ENCODE results near the gene ENPEP.
"Not testable (repeated sequence)": the region's sequence is repeated elsewhere in the genome, so short reads cannot be mapped to it uniquely, and the experiment has no call there.

ENPEP gene, protein sequence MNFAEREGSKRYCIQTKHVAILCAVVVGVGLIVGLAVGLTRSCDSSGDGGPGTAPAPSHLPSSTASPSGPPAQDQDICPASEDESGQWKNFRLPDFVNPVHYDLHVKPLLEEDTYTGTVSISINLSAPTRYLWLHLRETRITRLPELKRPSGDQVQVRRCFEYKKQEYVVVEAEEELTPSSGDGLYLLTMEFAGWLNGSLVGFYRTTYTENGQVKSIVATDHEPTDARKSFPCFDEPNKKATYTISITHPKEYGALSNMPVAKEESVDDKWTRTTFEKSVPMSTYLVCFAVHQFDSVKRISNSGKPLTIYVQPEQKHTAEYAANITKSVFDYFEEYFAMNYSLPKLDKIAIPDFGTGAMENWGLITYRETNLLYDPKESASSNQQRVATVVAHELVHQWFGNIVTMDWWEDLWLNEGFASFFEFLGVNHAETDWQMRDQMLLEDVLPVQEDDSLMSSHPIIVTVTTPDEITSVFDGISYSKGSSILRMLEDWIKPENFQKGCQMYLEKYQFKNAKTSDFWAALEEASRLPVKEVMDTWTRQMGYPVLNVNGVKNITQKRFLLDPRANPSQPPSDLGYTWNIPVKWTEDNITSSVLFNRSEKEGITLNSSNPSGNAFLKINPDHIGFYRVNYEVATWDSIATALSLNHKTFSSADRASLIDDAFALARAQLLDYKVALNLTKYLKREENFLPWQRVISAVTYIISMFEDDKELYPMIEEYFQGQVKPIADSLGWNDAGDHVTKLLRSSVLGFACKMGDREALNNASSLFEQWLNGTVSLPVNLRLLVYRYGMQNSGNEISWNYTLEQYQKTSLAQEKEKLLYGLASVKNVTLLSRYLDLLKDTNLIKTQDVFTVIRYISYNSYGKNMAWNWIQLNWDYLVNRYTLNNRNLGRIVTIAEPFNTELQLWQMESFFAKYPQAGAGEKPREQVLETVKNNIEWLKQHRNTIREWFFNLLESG

DNA sequence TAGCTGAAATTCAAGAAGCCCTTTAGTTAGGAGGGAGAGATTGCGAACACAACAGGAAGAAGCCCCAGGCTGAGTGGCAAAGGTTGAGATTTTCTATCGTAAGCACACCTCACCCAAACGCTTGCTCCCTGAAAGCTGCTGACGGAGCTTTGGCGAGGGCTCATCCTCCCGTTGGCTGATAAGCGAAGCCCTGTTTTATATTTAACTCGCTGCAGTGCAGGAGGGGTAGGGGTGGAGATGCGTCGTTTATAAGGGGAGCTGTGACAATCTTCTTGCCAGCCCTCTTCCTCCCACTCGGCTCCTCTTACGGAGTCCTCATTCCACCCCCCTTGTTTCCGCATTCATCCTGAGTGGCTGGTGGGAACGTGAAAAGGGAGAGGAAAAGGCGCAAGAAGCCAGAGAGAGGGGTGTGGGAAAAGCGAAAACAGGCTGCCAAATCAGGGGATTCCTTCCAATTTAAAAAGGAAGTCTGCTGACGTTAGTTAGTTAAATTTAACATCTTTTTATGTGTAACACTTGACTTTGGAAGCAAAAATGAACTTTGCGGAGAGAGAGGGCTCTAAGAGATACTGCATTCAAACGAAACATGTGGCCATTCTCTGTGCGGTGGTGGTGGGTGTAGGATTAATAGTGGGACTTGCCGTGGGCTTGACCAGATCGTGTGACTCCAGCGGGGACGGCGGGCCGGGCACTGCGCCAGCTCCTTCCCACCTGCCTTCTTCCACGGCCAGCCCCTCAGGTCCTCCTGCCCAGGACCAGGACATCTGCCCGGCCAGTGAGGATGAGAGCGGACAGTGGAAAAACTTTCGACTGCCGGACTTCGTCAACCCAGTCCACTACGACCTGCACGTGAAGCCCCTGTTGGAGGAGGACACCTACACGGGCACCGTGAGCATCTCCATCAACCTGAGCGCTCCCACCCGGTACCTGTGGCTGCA is at the start of gene ENPEP:
Gene ENPEP (plus strand): TSS at position 275 of the 938 bp plus-strand sequence. CDS start 260 bp downstream, at position 535.
- DNase-seq (ENCODE audit: extremely low read depth in 1 of 2, low read depth in 1 of 2) = no peak

GRCh38 chr4:110431805-110432204 is 44.1 kb upstream of the ENPEP start:
- DNase-seq (ENCODE audit: extremely low read depth in 1 of 2, low read depth in 1 of 2) = not testable (repeated sequence)

- not testable (repeated sequence) for DNase-seq (ENCODE audit: extremely low read depth in 1 of 2, low read depth in 1 of 2)
Observed at GRCh38 chr4:110437292-110437691, 38.7 kb upstream of the ENPEP start.

GRCh38 chr4:110439209-110439608 is 36.7 kb upstream of the ENPEP start:
- not testable (repeated sequence) for DNase-seq (ENCODE audit: extremely low read depth in 1 of 2, low read depth in 1 of 2)

DNA sequence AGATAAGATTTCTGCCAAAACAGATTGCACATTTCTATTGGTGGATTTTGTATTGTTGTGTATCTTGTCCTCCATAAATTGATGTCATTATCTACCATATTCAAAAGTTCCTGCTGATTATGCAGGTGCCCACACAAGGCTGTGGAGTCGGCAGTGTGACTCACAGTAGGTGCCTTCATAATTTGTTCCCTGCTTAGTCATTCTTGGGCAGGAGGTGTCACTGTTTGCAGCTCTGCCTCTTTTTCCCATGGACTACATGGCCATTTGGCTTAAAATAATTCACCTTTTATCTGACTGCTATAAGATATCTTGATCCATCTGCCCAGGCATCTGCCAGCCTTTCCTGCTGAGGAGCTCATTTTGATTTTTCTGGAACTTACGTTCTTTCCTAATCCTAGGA is 33.6 kb upstream of the ENPEP start:
- no peak for DNase-seq (ENCODE audit: extremely low read depth in 1 of 2, low read depth in 1 of 2)

DNA sequence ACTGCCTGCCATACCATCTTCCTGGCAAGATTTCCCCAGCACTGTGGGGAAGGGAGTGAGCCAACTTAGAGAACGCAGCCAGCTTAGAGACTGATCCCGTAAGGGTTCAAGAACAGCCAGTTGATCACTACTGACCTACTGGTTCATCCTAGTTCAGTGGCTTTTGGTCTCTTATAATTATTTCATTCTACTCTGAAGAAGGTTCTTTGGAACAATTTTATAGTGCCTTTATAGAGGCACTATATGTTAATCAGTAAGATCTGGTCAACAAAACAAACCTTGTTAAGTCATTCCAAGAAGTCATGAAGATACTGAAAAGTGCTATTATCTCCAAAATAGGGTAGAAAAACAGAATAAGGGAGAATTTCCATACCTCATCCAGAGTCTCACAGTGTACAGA is 33.2 kb upstream of the ENPEP start:
- DNase-seq (ENCODE audit: extremely low read depth in 1 of 2, low read depth in 1 of 2) = no peak

- no peak for DNase-seq (ENCODE audit: extremely low read depth in 1 of 2, low read depth in 1 of 2)
Observed at GRCh38 chr4:110449947-110450346, 26.0 kb upstream of the ENPEP start.

DNA sequence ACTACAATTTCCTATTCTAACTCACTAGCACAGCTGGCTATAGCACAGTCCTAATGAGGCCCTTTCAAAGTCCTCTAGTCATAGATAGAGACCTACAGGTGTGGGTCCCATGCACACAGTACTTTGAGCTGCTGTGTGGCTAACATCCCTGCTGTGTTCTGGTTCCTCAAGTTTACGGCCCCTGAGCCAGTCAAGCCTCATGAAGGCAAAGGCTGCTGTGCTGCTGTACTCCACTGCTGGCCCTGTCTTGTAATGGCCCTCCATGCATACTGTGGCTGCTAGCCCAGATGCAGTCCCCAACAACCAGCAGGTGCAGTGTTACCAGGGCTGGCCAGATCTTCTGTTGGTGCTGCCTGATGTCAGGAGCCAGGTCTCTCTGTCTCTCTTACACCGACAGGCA is 23.4 kb upstream of the ENPEP start:
- no peak for DNase-seq (ENCODE audit: extremely low read depth in 1 of 2, low read depth in 1 of 2)

- no peak for DNase-seq (ENCODE audit: extremely low read depth in 1 of 2, low read depth in 1 of 2)
Observed at GRCh38 chr4:110454441-110454840, 21.5 kb upstream of the ENPEP start.

GRCh38 chr4:110458494-110459266 is 17.3 kb upstream of the ENPEP start:
- no peak for DNase-seq (ENCODE audit: extremely low read depth in 1 of 2, low read depth in 1 of 2)

DNA sequence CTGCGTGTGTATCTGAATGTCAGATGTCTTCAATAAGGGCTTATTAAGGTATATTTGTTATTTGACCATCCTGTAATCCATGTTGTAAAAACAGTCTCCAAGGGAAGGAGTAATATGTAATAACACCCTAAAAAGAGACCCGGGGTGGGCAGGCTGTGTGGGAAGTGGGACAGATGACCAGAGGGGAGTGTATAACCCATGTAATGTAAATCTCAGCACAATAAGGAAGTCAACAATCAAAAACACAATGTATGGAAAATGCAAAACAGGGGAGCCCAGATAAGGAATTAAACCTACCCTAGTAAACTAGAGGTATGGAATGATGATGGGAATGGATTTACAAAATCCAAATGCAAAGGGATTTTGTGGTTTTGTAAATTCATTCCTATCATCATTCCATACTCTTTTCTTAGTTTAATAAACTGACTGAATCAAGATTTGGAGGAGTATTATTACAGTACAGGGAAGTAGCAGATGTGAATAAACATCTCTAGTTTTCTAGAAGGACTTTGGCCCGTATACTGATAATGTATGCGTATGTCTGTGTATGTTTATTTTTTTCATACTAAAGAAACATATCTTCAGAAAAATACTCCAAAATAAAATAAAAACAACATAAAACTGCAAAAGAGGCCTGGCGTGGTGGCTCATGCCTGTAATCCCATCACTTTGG is 15.7 kb upstream of the ENPEP start:
- no peak for DNase-seq (ENCODE audit: extremely low read depth in 1 of 2, low read depth in 1 of 2)

- no peak for DNase-seq (ENCODE audit: extremely low read depth in 1 of 2, low read depth in 1 of 2)
Observed at GRCh38 chr4:110467400-110467799, 8.6 kb upstream of the ENPEP start.

DNA sequence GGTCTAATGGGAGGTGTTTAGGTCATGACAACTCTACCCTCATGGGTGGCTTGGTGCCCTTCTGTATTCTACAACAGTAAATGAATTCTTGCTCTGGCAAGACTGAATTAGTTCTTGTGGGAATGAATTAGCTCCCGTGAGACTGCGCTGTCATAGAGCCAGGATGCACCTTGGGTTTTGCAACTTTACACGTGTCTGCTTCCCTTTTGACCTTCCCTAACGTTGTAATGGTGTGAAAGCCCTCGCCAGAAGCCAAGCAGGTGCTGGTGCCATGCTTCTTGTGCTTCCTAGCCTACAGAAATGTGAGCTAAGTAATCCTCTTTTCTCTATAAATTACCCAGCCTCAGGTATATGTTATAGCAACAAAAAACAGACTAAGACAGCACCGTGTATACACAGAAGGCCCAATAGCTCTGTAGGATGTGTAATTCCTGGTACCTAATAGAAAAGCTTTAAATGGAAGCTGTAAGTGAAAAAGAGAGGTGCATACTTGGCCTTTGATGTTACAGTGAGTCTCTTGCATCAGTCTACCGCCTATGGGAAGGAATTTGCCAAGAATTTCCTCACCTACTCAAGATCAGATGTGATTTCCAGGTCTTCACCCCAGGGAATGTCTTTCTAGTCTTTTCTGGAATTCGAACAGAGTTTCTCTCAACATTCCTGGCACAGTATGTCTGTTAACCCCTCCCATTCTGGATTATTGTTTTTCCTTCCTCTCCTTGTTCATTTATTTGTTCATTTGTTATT is 3.2 kb upstream of the ENPEP start:
- DNase-seq (ENCODE audit: extremely low read depth in 1 of 2, low read depth in 1 of 2) = no peak

- DNase-seq (ENCODE audit: extremely low read depth in 1 of 2, low read depth in 1 of 2) = no peak
Observed at GRCh38 chr4:110474481-110474880, 1.5 kb upstream of the ENPEP start.

DNA sequence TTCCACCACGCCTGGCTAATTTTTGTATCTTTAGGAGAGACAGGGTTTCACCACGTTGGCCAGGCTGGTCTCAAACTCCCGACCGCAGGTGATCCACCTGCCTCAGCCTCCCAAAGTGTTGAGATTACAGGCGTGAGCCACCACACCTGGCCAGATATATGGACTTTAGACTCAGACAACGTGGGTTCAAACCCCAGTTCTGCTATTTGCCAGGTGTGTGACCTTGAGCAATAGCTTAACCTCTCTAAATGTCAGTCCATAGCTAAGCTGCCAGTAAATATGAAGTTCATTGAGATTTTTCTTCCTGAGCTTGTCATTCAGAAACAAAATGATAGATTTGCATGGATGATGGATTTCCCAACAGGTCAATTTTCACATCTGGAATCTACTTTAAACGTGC is 875 bp upstream of the ENPEP start:
- not testable (repeated sequence) for DNase-seq (ENCODE audit: extremely low read depth in 1 of 2, low read depth in 1 of 2)

DNA sequence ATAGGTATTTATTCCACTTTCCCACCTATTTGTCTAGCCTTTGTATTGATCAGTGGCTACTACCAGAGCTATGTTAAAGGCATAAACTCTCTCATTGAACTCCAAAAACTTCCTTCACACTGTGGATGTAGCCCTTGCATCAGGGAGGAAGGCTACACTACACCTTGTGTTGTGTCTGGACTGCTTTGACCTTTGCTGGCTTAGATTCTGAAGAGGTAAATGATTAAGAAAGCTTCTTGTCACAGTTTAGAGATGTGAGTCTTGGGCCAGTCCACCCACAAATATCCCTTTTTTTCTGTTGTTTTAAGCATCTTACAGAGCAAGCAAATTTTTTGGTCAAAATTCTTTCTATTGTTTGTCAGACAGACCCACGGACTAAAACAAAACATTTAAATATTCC is 1.9 kb downstream of the ENPEP start:
- no peak for DNase-seq (ENCODE audit: extremely low read depth in 1 of 2, low read depth in 1 of 2)

- no peak for DNase-seq (ENCODE audit: extremely low read depth in 1 of 2, low read depth in 1 of 2)
Observed at GRCh38 chr4:110480031-110480549, 4.1 kb downstream of the ENPEP start.

GRCh38 chr4:110480746-110481271 is 4.9 kb downstream of the ENPEP start:
- DNase-seq (ENCODE audit: extremely low read depth in 1 of 2, low read depth in 1 of 2) = no peak
